ENCODE data around the gene LUC7L3.
"Not testable (repeated sequence)": the region's sequence is repeated elsewhere in the genome, so short reads cannot be mapped to it uniquely, and the experiment has no call there.

Gene LUC7L3

GRCh38 chr17:50790618-50791017, 71.2 kb downstream of the LUC7L3 start:
- no peak for DNase-seq

DNA sequence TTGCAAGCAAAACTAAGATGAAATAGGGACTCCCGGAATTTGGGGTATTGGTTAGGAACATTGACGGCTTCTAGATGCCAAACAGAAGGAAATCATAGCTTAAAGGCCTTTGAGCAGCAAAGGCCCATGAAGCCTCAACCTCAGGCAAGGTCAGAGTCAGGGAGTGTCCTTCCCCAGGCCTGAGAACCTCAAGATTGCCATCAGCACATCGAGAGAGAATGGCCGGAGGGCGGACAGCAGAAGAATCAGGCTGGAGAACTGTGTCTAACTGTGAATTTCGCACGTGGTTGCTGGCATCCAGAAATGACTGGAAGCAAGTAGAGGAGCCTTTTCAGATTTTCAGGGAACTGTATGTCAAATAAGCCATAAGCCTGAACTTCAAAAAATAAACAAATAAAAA, 72.7 kb downstream of the LUC7L3 start:
- DNase-seq = no peak

DNA sequence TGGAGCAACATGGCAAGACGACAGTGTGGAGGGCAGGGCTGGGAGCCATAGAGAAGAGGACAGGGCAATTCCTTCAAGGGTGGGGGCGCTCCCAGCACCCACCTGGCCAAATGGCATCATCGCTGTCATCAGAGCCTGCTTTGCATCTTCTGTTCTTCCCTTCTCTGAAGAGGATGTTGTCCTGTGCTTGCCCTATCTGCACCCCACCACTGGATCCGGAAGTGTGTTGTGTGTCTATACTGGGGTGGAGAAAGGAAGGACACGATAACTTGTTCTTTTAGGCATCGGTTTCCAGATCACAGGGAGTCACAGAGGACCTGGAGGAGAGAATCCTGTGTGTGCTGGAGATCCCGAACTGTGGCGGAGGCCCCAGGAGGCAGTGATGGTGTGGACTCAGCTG, 73.6 kb downstream of the LUC7L3 start:
- DNase-seq = no peak

DNA sequence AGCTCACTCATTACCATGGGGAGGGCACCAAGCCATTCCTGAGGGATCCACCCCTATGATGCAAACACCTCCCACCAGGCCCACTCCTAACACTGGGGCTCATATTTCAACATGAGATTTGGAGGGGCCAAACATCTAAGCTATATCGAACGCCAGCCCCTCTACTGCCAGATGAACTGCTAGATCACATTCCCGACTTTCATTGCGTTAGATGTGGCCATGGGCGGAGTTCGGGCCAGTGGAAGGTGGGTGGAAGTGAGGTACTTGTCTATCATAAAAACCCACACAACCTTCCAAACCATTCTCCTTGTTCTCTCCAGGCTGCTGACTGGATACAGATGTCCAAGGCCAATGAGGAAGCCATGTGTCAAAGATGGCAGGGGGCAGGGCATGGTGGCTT, 75.0 kb downstream of the LUC7L3 start:
- DNase-seq = no peak

DNA sequence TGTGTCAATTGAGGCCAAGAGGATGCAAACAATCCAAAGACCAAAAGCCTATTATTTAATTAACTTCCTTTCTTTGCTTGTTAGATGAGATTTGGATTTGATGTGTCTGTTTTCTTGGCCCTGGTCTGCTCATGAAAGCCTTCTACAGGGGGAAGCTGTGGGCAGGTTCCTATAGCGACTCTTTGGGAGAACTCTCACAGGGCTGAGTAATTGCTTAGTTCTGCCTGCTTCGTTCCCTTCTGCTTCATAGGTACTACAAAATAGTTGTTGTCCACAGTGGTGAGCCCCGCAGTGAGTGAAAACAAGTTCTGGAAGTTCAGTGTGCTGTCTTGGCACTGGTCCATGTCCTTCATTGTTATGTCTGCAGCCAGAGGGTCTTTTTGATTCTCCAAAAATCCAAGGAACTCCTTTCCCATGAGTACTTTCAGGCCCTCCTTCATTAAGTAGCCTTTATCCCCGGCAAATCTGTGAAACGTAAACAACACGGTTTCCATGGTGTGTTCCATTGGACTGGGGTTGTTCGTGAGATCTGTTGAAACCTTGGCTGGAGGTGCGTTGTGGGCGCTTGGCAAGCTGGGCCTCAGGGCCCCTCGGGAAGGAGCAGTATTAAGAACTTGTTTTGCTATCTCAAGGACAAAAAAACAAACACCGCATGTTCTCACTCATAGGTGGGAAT, 77.9 kb downstream of the LUC7L3 start:
- DNase-seq = no peak

DNA sequence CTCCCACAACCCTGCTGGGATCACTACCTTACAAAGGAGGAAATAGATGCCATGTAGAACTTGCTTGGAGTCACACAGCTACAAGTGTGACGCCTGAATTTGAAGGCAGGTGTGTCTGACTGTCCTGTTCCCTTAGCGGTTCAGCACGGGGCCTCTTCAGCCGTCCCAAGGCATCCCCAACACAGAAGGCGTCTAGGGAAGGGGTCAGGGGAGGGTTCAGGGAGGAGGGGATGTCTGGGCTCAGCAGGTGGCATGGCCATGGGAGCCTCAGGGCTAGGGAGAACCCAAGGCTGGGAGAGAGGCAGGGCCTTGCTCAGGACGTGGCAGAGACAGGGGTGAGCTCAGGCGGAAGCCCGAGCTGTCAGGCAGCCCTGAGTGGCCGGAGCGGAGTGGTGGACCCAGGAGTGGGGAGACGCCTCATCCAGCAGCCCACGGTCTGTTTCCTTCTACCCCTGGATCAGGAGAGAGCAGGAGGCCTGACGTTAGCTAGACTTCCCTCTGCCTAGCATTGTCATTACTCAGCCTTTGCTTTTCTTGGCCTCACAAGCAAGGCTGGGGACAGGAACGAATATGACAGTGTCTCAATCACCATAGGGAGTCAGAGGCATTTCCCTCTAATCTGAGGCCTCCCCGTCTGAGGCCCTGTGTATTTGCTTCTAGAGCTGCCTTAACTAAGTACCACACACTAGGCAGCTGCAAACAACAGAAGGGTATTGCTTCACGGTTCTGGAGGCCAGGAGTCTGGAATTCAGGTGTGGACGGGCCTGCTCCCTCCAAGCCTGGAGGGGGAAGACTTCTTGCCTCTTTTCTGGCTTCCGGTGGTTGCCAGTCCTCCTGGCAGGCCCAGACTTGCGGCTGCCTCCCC, 79.3 kb downstream of the LUC7L3 start:
- DNase-seq = no peak

GRCh38 chr17:50799582-50799981, 80.2 kb downstream of the LUC7L3 start:
- no peak for DNase-seq

GRCh38 chr17:50800196-50800700, 80.8 kb downstream of the LUC7L3 start:
- no peak for DNase-seq

- DNase-seq = no peak
Measured at GRCh38 chr17:50802609-50803571, 83.5 kb downstream of the LUC7L3 start.

- no peak for DNase-seq
Measured at GRCh38 chr17:50803676-50804075, 84.3 kb downstream of the LUC7L3 start.

GRCh38 chr17:50804749-50805475, 85.5 kb downstream of the LUC7L3 start:
- not testable (repeated sequence) for DNase-seq

DNA sequence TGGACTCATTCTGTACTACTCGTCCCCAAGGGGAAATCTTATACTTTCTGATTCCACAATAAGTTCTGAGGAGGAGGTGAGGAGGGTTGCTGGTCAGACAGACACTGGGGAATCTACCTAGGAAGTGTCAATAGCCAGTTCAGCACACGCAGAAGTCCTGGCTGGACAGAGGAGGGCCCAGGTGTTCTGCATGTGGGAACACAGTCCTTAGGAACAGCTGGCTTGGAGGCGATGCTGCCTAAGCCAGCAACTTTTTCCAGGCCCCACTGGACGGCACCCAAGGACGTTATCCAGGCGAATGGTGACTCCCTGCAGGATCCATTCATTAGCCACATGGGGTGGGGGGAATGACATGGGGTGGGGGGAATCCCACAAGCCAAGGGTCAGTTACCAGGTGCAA, 86.1 kb downstream of the LUC7L3 start:
- DNase-seq = no peak
